Fibroblast of the aortic adventitia (primary cell): Measurements from ENCODE around the gene TNFRSF12A. TPM values are rescaled to one million over a fixed set of nuclear protein-coding genes. Genes with fewer than 3 reads are reported as not detected.
A peak's percentile ranks its signal among the peaks of the same experiment; 100 is the strongest.

Experiments
- DNase-seq: peaks from one replicate; pipeline ENCODE4 v3.0.0-alpha.2; 2010; ENCODE audit warnings: low read depth
- H3K4me3 ChIP-seq: 2 replicates; pipeline ENCODE4 v1.5.1; 2011; ENCODE audit warnings: low read depth, mild to moderate bottlenecking, control low read depth, low read length, moderate library complexity
- CTCF ChIP-seq: IDR thresholded peaks from 2 replicates; pipeline ENCODE4 v1.5.1; 2011; ENCODE audit warnings: mild to moderate bottlenecking, low read length, control low read depth, inconsistent platforms; ENCODE audit not compliant: insufficient read depth
- total RNA-seq: library from RNA; depleted of rRNA; stranded (reverse); fragments of >200 nt; gene quantifications from 2 replicates; pipeline ENCODE4 v1.2.3, GENCODE V29; 2012; ENCODE audit warnings: low replicate concordance

The TNFRSF12A gene
- total RNA-seq, 1 donor, result 124 TPM

GRCh38 chr16:3038256-3038655, 18.1 kb downstream of the TNFRSF12A start:
- no peak for DNase-seq
- no peak for TF ChIP-seq CTCF
- no peak overlapping the region for H3K4me3 ChIP-seq

DNA sequence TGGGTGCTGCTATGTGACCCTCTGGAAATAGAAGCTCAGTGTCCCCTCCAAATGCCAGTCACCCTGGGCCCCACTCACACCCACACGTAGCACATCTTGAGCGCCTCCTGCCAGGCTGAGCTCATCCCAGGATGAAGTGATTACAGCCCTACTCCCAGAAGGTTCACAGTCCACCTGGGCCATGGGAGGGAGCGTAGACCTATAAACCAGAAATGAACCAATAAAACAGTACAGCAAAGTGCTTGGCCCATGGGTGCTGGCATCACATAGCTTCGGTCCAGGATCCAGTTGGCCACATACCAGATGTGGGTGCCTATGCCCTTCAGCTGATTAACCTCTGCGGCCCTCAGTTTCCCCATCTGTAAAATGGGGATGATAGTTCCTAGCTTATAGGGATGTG, 18.7 kb downstream of the TNFRSF12A start:
- no peak overlapping the region for H3K4me3 ChIP-seq
- no peak for DNase-seq
- TF ChIP-seq CTCF, result no peak

DNA sequence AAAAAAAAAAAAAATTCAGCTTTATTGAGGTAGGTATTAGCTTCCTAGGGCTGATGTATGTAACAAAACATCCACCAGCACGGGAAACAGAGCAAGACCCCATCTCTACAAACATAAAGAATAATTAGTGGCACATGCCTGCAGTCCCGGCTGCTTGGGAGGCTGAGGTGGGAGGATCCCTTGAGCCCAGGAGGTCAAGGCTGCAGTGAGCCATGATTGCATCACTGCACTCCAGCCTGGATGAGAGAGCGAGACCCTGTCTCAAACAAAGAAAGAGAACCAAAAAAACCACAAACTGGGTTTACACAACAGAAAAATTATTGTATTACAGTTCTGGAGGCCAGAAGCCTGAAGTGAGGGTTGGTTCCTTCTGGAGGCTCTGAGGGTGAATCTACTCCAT, 22.2 kb downstream of the TNFRSF12A start:
- H3K4me3 ChIP-seq, result no peak overlapping the region
- DNase-seq, result no peak
- no peak for TF ChIP-seq CTCF

GRCh38 chr16:3044708-3045107, 24.5 kb downstream of the TNFRSF12A start:
- DNase-seq, result no peak

GRCh38 chr16:3045758-3046640, 25.8 kb downstream of the TNFRSF12A start, which contains the start of gene MMP25:
TSS of gene MMP25 (plus strand) at chr16:3046561. CDS start at chr16:3046918, 357 bp downstream.
- DNase-seq, result no peak
- TF ChIP-seq CTCF, result no peak

More at GRCh38 chr16:3044708-3045107, 24.5 kb downstream of the TNFRSF12A start:
- no peak for TF ChIP-seq CTCF
- no peak overlapping the region for H3K4me3 ChIP-seq

GRCh38 chr16:3046641-3047386, 26.6 kb downstream of the TNFRSF12A start:
- no peak for DNase-seq
- TF ChIP-seq CTCF, result no peak
- no peak overlapping the region for H3K4me3 ChIP-seq

More at GRCh38 chr16:3045758-3046640, 25.8 kb downstream of the TNFRSF12A start, which contains the start of gene MMP25:
- H3K4me3 ChIP-seq, result peak within 1 kb of the TSS; percentile 53
